Measurements from ENCODE around the gene EML4. TPM values are rescaled to one million over a fixed set of nuclear protein-coding genes. Genes with fewer than 3 reads are reported as not detected.

EML4 gene
- total RNA-seq, 2 experiments from 2014 or later, result 58.2 to 59.7 TPM

DNA sequence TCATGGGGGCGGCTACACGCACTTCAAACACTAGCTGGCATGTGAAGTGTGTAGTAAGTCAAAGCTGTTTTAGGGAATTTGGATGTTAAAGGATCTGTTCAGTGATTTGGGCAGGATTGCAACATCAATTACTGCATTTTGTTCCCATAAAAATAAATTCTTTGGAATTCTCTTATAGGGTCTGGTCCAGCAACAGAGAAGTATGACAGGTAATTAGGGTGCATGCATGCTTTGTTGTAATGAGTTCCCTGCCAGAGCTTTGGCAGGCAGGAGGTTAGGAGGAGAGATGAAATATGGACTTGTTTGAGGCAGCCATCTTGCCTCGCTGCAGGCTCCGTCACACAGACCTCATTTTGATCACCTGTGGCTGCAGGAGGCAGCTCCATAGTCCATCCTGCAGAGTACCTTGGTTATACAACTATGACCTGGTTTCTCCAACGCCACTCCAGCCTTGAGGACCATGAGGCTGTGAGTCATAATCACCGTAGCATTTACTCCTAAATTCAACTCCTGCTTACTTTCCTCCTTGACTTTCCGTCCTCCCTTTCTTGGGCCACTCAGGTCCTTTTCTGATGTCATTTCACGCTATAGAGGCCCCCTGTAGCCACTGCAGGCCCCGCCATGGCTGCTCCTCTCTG, 26.5 kb upstream of the EML4 start:
- ChIA-PET POLR2A (interaction anchor here (2.0 kb wide), 2 partner anchors 10 to 37 kb away, joined by 9 to 16 read pairs; no protein-coding TSS in a partner anchor), CTCF (interaction anchor here (0.6 to 2.9 kb wide), 5 partner anchors 8 to 25 kb away, joined by 3 to 10 read pairs (median 3); no protein-coding TSS in a partner anchor)
- no peaks in the 10 kb centered on the region for H3K9me3 Mint-ChIP-seq
- no peak overlapping the region for H3K4me3 Mint-ChIP-seq
- H3K27ac Mint-ChIP-seq, result no peak overlapping the region
- H3K27me3 Mint-ChIP-seq, result no peaks in the 10 kb centered on the region
- TF ChIP-seq, protein P1, sequence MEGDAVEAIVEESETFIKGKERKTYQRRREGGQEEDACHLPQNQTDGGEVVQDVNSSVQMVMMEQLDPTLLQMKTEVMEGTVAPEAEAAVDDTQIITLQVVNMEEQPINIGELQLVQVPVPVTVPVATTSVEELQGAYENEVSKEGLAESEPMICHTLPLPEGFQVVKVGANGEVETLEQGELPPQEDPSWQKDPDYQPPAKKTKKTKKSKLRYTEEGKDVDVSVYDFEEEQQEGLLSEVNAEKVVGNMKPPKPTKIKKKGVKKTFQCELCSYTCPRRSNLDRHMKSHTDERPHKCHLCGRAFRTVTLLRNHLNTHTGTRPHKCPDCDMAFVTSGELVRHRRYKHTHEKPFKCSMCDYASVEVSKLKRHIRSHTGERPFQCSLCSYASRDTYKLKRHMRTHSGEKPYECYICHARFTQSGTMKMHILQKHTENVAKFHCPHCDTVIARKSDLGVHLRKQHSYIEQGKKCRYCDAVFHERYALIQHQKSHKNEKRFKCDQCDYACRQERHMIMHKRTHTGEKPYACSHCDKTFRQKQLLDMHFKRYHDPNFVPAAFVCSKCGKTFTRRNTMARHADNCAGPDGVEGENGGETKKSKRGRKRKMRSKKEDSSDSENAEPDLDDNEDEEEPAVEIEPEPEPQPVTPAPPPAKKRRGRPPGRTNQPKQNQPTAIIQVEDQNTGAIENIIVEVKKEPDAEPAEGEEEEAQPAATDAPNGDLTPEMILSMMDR (IDR thresholded peaks at IDR 0.05), result no peak
- H3K36me3 Mint-ChIP-seq (ENCODE audit: low read depth), result no peaks in the 10 kb centered on the region
- H3K4me1 Mint-ChIP-seq (ENCODE audit: low read depth), result peaks cover 32% of the 10 kb centered on the region
- intact Hi-C loops (cut with micrococcal nuclease), result loop anchor here (5.0 kb wide), 1 partner anchor 40 kb away; no protein-coding TSS in a partner anchor
- no peak for DNase-seq
- peak; percentile 29 for ATAC-seq

DNA sequence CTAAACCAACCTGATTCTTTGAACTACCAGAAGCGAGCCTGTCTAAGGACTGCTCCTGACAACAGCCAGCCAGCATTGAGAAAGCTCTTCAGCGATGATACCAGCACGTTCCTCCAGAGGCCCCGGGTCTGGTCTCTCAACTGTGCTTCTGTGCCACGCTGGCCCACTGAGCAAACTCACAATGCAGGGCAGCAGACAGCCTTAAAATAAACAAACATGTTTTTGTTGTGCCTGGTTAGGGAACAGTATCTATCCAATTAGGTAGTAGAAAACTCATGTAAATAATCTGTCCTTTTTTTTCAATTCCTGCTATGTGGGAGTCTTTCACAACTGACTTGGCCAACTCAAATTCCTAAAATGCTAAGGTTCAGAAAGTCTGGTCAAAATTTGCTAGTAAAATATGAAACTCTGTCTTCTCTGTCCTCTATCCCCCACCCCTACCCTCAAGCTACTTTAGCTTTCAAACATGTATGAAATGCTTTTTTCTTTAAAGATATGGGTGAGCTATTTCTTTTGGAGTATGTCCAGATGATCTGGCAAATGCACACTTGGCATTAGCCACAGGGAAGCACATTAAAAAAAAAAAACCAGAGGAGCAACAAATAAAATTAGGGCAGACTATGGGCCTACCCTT, 21.4 kb upstream of the EML4 start:
- H3K27ac Mint-ChIP-seq, result no peak overlapping the region
- ChIA-PET CTCF (no interaction called here), POLR2A (no interaction called here)
- no peaks in the 10 kb centered on the region for H3K9me3 Mint-ChIP-seq
- no peak overlapping the region for H3K4me3 Mint-ChIP-seq
- intact Hi-C loops (cut with micrococcal nuclease), result no loop called here
- H3K27me3 Mint-ChIP-seq, result no peaks in the 10 kb centered on the region
- no peaks in the 10 kb centered on the region for H3K36me3 Mint-ChIP-seq (ENCODE audit: low read depth)
- ATAC-seq (no peak), DNase-seq (no peak)
- peaks cover 7% of the 10 kb centered on the region for H3K4me1 Mint-ChIP-seq (ENCODE audit: low read depth)
- TF ChIP-seq, protein P1 (IDR thresholded peaks at IDR 0.05), result no peak

GRCh38 chr2:42150159-42150558, 19.0 kb upstream of the EML4 start:
- H3K36me3 Mint-ChIP-seq (ENCODE audit: low read depth), result no peaks in the 10 kb centered on the region
- no peak overlapping the region for H3K4me3 Mint-ChIP-seq
- no peaks in the 10 kb centered on the region for H3K9me3 Mint-ChIP-seq
- intact Hi-C loops (cut with micrococcal nuclease), result no loop called here
- TF ChIP-seq, protein P1 (IDR thresholded peaks at IDR 0.05), result no peak
- DNase-seq (no peak), ATAC-seq (no peak)
- H3K27me3 Mint-ChIP-seq, result no peaks in the 10 kb centered on the region
- CTCF ChIA-PET, result interaction anchor here (0.9 to 1.9 kb wide), 4 partner anchors 9 to 237 kb away, joined by 3 to 7 read pairs (median 3); no protein-coding TSS in a partner anchor
- H3K27ac Mint-ChIP-seq, result no peak overlapping the region
- no peaks in the 10 kb centered on the region for H3K4me1 Mint-ChIP-seq (ENCODE audit: low read depth)
- POLR2A ChIA-PET, result interaction anchor here (1.1 kb wide), 1 partner anchor 13 kb away, joined by 4 read pairs; no protein-coding TSS in a partner anchor

- H3K27me3 Mint-ChIP-seq, result no peaks in the 10 kb centered on the region
- POLR2A ChIA-PET, result no interaction called here
- TF ChIP-seq, protein P1 (IDR thresholded peaks at IDR 0.05), result no peak
- no peak overlapping the region for H3K4me3 Mint-ChIP-seq
- peaks cover 2% of the 10 kb centered on the region for H3K4me1 Mint-ChIP-seq (ENCODE audit: low read depth)
- CTCF ChIA-PET, result no interaction called here
- ATAC-seq, result no peak
- no peaks in the 10 kb centered on the region for H3K9me3 Mint-ChIP-seq
- DNase-seq, result no peak
- intact Hi-C loops (cut with micrococcal nuclease), result no loop called here
- no peaks in the 10 kb centered on the region for H3K36me3 Mint-ChIP-seq (ENCODE audit: low read depth)
- H3K27ac Mint-ChIP-seq, result no peak overlapping the region
Measured at GRCh38 chr2:42153944-42154581, 15.1 kb upstream of the EML4 start.

DNA sequence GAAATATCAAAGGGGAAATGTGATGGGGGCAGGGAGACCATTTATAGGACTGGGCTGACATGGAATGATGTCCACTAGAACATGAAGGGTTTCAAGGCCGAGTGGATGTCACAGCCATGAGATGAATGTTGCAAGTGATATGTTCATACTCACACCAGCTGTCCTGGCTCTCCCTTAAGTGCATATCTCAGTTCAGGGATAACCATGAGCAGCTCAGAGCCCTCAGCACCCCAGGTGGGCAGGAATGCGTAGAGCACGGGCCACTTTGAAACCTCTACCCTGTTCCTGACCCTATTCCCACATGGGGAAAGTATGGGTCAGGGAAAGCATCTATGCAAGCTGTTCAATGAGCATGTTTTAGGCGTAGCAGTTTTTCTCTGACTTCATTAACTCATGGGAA, 12.4 kb upstream of the EML4 start:
- no peaks in the 10 kb centered on the region for H3K9me3 Mint-ChIP-seq
- DNase-seq, result no peak
- TF ChIP-seq, protein P1 (IDR thresholded peaks at IDR 0.05), result no peak
- intact Hi-C loops (cut with micrococcal nuclease), result no loop called here
- no peak overlapping the region for H3K27ac Mint-ChIP-seq
- no peaks in the 10 kb centered on the region for H3K27me3 Mint-ChIP-seq
- H3K36me3 Mint-ChIP-seq (ENCODE audit: low read depth), result no peaks in the 10 kb centered on the region
- ATAC-seq, result no peak
- ChIA-PET CTCF (no interaction called here), POLR2A (interaction anchor here (1.5 kb wide), 1 partner anchor 11 kb away, joined by 3 read pairs; no protein-coding TSS in a partner anchor)
- peaks cover 2% of the 10 kb centered on the region for H3K4me1 Mint-ChIP-seq (ENCODE audit: low read depth)
- H3K4me3 Mint-ChIP-seq, result no peak overlapping the region
